ENCODE data around the gene RFXANK. TPM values are rescaled to one million over a fixed set of nuclear protein-coding genes. Genes with fewer than 3 reads are reported as not detected.
A peak's percentile ranks its signal among the peaks of the same experiment; 100 is the strongest.

The RFXANK gene
- total RNA-seq, 3 donors from 2014 or later (not counting 1 experiment from before 2014, with no cell fraction given), result 50.1 to 67.5 (median 66.0) TPM

DNA sequence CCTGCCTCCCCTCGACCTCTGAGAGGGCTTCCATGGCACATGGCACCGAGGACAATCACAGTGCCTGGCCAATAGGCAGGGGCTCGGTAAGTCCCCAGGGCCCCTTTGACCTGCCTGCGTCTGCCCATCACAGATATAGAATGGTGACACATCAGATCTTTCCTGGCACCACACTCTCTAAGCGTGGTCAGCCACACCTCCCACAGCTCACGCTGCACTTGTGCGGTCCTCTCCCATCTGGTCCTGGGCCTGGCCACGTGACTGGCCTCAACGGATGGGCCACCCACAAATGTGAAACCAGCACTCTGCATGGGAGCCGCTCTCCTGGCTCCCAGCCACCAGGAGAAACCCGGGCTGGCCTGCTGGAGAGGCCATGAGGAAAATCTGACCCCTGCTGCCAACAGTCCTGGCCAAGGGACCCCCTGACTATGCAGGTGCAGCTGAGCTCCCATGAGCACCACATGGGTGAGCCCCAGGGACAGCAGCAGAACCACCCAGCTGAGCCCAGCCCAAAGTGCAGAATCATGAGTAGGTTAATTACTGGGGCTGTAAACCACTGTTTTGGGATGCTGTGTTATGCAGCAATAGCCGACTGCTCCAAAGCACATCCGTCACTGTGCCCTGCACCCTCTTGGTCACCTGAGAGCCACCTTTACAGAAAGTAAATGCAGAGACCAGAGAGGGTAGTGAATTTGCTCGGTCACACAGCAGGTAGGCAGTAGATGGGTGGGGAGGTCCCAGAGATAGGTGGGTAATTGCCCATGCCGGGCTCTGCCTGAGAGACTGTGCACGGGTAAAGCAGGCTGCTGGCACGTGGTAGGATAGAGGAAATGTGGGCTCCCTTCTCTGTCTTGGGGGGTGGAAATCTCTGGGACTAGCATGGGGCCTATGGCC, 12.3 kb upstream of the RFXANK start:
- no peak overlapping the region for H3K27ac ChIP-seq (ENCODE audit: low read length)
- H3K4me3 Mint-ChIP-seq, result no peak overlapping the region
- H3K4me1 Mint-ChIP-seq, result peaks cover 0 to 13% of the 10 kb centered on the region in 2 donors
- H3K36me3 Mint-ChIP-seq, result peaks cover 5% of the 10 kb centered on the region
- WGBS (ENCODE audit: insufficient coverage), result 72% methylated on average over 17 of the region's 17 CpGs
- H3K27me3 ChIP-seq (ENCODE audit: control insufficient read depth, insufficient read depth, low read length), result no peaks in the 10 kb centered on the region
- TF ChIP-seq, protein P1, sequence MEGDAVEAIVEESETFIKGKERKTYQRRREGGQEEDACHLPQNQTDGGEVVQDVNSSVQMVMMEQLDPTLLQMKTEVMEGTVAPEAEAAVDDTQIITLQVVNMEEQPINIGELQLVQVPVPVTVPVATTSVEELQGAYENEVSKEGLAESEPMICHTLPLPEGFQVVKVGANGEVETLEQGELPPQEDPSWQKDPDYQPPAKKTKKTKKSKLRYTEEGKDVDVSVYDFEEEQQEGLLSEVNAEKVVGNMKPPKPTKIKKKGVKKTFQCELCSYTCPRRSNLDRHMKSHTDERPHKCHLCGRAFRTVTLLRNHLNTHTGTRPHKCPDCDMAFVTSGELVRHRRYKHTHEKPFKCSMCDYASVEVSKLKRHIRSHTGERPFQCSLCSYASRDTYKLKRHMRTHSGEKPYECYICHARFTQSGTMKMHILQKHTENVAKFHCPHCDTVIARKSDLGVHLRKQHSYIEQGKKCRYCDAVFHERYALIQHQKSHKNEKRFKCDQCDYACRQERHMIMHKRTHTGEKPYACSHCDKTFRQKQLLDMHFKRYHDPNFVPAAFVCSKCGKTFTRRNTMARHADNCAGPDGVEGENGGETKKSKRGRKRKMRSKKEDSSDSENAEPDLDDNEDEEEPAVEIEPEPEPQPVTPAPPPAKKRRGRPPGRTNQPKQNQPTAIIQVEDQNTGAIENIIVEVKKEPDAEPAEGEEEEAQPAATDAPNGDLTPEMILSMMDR (IDR thresholded peaks at IDR 0.05), result no peak
- ATAC-seq (peak in 2 of 3 donors; percentile 23 to 24), DNase-seq (no peak)
- no peak overlapping the region for H3K4me3 ChIP-seq (ENCODE audit: low read length)
- H3K4me1 ChIP-seq (ENCODE audit: control insufficient read depth, insufficient read depth, low read length), result peaks cover 14% of the 10 kb centered on the region
- H3K27me3 Mint-ChIP-seq (ENCODE audit: low read depth in 2 of 2), result no peaks in the 10 kb centered on the region
- H3K36me3 ChIP-seq (ENCODE audit: control insufficient read depth, insufficient read depth, low read length), result peaks cover 38% of the 10 kb centered on the region
- H3K9me3 Mint-ChIP-seq, result no peaks in the 10 kb centered on the region
- no peak overlapping the region for H3K27ac Mint-ChIP-seq
- intact Hi-C loops (cut with micrococcal nuclease), result no loop called here
- H3K9me3 ChIP-seq (ENCODE audit: control insufficient read depth, insufficient read depth, low read length), result no peaks in the 10 kb centered on the region

DNA sequence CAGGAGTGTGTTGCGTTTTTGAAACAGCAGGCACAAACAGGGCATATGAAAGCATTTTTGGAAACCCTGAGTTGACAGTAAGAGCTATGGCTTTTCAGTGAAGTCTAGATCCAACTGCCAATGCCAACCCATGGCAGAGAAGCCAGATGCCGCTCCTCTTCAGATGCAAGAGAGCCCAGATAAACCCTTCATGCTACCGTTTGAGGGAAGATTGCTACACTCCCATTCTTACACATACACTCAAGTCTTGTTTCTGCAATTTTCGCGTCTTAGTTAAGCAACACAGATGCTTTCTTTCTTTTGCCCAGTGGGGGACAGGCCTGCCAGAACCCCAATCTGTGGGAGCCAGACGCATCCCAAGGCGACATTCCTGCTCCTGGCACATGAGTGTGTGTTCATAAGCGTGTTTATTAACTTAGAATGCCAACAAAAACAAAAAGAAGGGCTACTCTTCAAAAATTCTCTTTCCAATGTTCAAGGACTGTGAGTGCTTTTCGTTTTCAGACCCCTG, 10.5 kb upstream of the RFXANK start:
- 97% methylated on average over 9 of the region's 9 CpGs for WGBS (ENCODE audit: insufficient coverage)
- no peak overlapping the region for H3K4me3 ChIP-seq (ENCODE audit: low read length)
- peaks cover 10% of the 10 kb centered on the region for H3K4me1 ChIP-seq (ENCODE audit: control insufficient read depth, insufficient read depth, low read length)
- Mint-ChIP-seq H3K4me1 (peaks cover 7 to 19% of the 10 kb centered on the region in 2 donors), H3K36me3 (peaks cover 5% of the 10 kb centered on the region), H3K27ac (no peak overlapping the region), H3K9me3 (no peaks in the 10 kb centered on the region), H3K4me3 (no peak overlapping the region), H3K27me3 (ENCODE audit: low read depth in 2 of 2) (no peaks in the 10 kb centered on the region)
- TF ChIP-seq, protein P1 (IDR thresholded peaks at IDR 0.05), result no peak
- H3K36me3 ChIP-seq (ENCODE audit: control insufficient read depth, insufficient read depth, low read length), result peaks cover 43% of the 10 kb centered on the region
- ATAC-seq (no peak), DNase-seq (no peak)
- H3K27ac ChIP-seq (ENCODE audit: low read length), result no peak overlapping the region
- intact Hi-C loops (cut with micrococcal nuclease), result no loop called here
- H3K27me3 ChIP-seq (ENCODE audit: control insufficient read depth, insufficient read depth, low read length), result no peaks in the 10 kb centered on the region
- no peaks in the 10 kb centered on the region for H3K9me3 ChIP-seq (ENCODE audit: control insufficient read depth, insufficient read depth, low read length)

DNA sequence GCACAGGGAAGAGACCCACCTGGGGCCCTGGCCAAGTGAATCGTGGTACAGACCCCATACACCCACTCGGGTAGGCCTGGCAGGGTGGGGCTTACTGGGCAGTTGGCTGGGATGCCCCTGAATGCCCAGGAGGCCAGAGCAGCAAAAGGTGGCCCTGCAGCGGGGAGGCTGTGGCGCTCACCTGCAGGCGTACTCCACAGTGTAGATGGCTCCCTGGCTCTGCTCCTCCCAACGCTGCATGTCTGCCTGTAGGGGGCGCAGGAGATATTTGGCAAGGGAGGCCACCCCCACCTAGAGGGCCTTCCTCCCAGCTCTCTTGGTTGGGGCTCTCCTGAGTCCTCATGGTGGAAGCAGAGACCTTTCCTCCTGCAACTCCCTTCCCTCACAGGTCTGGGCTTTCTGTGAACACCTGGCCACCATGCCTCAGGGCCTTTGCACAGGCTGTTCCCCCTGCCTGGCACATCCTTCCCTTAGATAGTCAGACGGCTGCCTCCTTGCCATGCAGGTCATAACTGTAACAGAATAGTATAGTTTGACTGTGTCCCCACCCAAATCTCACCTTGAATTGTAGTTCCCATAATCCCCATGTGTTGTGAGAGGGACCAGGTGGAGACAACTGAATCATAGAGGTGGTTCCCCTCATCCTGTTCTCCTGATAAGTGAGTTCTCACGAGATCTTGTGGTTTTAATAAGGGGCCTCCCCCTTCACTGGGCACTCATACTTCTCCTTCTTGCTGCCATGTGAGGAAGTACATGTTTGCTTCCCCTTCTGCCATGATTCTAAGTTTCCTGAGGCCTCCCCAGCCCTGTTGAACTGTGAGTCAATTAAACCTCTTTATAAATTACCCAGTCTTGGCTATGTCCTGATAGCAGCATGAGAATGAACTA, 6.0 kb upstream of the RFXANK start:
- intact Hi-C loops (cut with micrococcal nuclease), result no loop called here
- Histone ChIP-seq H3K36me3 (ENCODE audit: control insufficient read depth, insufficient read depth, low read length) (peaks cover 26% of the 10 kb centered on the region), H3K27me3 (ENCODE audit: control insufficient read depth, insufficient read depth, low read length) (no peaks in the 10 kb centered on the region), H3K4me3 (ENCODE audit: low read length) (no peak overlapping the region), H3K9me3 (ENCODE audit: control insufficient read depth, insufficient read depth, low read length) (no peaks in the 10 kb centered on the region), H3K4me1 (ENCODE audit: control insufficient read depth, insufficient read depth, low read length) (peaks cover 22% of the 10 kb centered on the region), H3K27ac (ENCODE audit: low read length) (no peak overlapping the region)
- peaks cover 5% of the 10 kb centered on the region for H3K36me3 Mint-ChIP-seq
- H3K27me3 Mint-ChIP-seq (ENCODE audit: low read depth in 2 of 2), result no peaks in the 10 kb centered on the region
- ATAC-seq (peak; percentile 61 to 91 (median 83)), DNase-seq (peak; percentile 36 to 81)
- peak overlapping the region in 1 of 2 donors; percentile 23 for H3K27ac Mint-ChIP-seq
- TF ChIP-seq, protein P1 (IDR thresholded peaks at IDR 0.05), result peak; percentile 63
- H3K4me1 Mint-ChIP-seq, result peaks cover 28 to 35% of the 10 kb centered on the region in 2 donors
- WGBS (ENCODE audit: insufficient coverage), result 82% methylated on average over 8 of the region's 9 CpGs
- no peak overlapping the region for H3K4me3 Mint-ChIP-seq
- H3K9me3 Mint-ChIP-seq, result no peaks in the 10 kb centered on the region
